ENCODE data around the gene LRRC59. TPM values are rescaled to one million over a fixed set of nuclear protein-coding genes. Genes with fewer than 3 reads are reported as not detected.

LRRC59 gene
- 158 and 162 TPM in 2 replicates for total RNA-seq

DNA sequence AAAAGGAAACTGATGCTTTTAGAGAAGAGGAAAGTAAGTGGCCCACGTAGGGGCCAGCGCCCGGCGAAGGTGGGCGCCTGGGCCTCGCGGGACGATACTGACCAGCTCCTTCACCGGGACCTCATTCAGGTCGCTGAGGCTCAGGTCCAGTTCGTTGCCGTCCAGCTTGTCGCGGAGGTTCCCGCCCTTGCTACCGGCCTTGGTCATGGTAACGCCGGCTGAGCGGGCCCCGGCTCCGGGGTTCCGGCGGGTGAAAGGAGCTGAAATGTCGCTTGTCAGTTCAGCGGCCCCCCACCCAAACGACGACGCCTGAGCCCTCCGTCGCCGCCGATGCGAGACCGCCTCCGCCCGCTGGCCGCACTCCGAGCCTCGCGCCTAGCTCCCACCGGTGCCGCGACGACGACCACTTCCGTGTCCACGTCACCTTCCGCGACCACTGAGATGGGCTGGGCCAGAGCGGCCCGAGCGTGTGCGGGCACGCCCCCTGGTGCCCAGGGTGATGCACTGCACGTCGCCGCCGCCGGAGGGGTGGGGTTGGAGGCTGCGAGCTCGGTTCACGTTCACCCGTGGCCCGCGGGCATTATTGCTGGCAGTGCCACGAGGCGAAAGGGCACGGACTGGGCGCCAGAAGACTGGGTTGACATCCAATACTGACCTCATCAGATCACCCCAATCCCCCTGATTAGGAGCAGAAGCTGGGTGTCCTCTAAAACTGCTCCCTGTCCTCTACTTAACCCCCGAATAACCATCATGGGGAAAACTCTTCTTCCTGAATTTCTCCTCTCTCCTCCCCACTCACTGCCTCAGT, at the start of gene LRRC59:
TSS of gene LRRC59 (minus strand) at position 413 of the 808 bp plus-strand sequence. CDS start at position 207, 206 bp downstream.

DNA sequence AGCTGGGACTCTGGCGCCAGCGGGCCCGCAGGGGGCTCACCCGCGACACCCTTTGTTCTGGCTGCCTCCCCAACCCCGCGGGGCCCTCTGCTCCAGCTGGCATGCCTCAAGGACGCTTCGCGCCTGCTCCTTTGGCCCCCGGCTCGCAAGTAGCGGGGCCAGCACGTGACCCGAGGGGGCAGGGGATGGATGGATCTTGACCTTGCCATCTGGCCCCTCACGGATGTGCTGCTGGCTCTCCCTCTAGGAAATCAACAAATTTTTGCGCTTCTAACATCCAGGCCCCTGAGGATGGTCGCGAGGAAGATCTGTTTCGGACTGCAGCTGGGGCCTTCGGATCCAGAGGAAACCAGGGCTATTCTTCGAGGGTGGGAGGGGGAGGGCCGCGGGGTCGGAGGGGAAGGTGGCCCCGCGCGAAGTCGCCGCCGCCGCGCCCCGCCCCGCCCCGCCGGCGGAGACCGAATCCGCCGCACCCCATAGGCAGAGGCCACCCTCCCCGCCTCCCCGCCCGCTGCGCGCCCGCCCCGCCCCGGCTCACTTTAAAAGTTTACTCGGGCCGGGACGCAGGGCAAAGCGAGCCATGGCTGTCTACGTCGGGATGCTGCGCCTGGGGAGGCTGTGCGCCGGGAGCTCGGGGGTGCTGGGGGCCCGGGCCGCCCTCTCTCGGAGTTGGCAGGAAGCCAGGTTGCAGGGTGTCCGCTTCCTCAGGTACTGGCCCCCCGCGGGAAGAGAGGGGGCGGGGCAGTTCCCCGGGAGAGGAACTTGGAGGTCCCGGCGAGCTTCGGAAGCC, 28.6 kb upstream of the LRRC59 start, which contains the start of gene ACSF2:
TSS of gene ACSF2 (plus strand) at position 537 of the 790 bp plus-strand sequence. CDS start at position 581, 44 bp downstream.

DNA sequence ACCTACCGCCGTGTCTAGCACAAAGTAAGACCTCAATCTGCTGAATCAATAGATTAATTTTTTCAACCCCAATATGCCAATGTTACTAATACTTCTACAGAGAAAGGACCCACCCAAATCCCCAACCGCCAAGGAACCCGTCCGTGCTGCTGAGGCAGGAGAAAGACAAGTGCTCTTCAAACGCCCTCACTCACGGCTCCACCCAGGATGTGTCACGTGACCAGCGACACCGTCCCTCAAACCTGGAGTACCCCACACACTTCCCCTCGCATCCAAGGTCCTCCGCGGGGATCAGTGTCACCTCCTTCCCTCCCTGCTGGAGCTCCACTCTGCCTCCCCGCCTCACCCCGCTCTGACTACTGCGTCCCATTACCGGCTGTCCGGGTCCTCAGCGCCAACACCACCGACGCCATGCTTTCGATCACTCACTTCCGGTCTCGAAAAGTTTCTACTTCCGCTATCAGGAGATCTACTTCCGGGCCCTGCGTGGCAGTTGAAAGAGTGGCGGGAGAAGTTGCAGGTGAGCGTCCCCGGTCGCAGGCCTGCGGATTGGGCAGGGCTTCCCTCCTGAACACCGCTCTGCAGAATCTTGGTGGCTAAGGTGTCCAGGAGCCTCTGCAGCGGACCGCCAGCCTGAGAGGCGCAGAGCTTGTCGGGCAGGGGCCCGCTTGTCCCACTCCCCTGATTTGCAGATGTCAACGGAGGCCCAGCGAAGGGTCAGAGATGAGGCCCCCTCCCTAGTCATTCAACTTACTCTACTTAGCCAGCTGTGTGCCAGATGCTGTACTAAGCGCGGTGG, 24.4 kb downstream of the LRRC59 start, which contains the start of the genes EME1 and MRPL27:
TSS of gene EME1 (plus strand) at position 472 of the 799 bp plus-strand sequence. CDS start 1,980 bp downstream, outside the sequence.
TSS of gene MRPL27 (minus strand) at position 427 of the 799 bp plus-strand sequence. CDS start at position 413, 14 bp downstream.

DNA sequence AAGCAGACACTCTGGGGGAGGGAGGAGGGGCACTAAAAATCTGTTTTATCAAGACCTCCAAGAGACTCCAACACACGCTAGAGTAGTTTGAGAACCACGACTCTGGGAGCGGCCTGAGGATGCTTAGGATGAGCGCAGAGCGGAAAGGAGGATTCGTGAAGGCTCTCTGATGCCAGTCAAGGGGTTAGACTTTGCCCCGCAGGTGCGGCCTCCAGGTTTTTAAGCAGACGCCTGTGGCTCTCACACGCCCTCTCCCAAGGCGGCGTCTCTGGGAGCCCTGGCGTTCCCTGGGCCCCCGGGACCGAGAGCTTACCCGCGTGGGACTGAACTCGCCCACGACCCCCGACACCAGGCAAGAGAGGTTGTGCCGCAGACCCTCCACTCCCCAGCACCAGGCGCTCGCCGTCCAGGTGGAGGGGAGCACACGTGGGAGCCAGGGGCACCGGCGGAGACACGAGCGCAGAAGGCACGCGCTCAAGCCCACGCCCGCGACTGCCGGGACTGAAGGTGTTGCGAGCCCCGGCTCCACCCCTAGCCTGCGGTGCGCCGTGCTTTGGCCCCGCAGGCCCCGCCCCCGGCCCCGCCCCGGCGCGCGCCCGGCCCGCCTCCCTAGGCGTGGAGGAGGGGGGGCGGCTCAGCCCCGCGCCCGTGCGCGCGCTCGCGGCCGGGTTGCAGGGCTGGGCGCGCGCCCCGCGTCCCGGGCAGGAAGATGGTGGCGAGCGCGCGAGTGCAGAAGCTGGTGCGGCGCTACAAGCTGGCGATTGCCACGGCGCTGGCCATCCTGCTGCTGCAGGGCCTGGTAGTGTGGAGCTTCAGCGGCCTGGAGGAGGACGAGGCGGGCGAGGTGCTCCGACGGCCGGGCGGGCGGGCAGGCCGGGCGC, 51.7 kb downstream of the LRRC59 start, which contains the start of gene XYLT2:
TSS of gene XYLT2 (plus strand) at position 695 of the 881 bp plus-strand sequence. CDS start at position 710, 15 bp downstream.

Other genes starting within 250 kb of the LRRC59 start
- 38.4 and 47.5 TPM in 2 replicates for gene PPP1R9B, start 246.8 kb downstream of the LRRC59 start, total RNA-seq
- gene SGCA, start 231.5 kb downstream of the LRRC59 start, total RNA-seq = 16.6 and 23.8 TPM in 2 replicates
- 2,981 and 4,827 TPM in 2 replicates for gene COL1A1, start 195.9 kb downstream of the LRRC59 start, total RNA-seq
- 0.07 TPM in 1 of 2 replicates, not detected in the other for gene TMEM92, start 123.1 kb downstream of the LRRC59 start, total RNA-seq
- 72.3 and 98.2 TPM in 2 replicates for gene XYLT2, start 51.4 kb downstream of the LRRC59 start, total RNA-seq
- 27.3 and 30.0 TPM in 2 replicates for gene MRPL27, start 24.3 kb downstream of the LRRC59 start, total RNA-seq
- gene EME1, start 24.3 kb downstream of the LRRC59 start, total RNA-seq = 2.0 and 4.0 TPM in 2 replicates
- gene ACSF2, start 28.7 kb upstream of the LRRC59 start, total RNA-seq = 17.5 and 36.8 TPM in 2 replicates
- gene CHAD, start 71.4 kb upstream of the LRRC59 start, total RNA-seq = not detected in 2 replicates
- 13.8 and 25.9 TPM in 2 replicates for gene RSAD1, start 81.3 kb upstream of the LRRC59 start, total RNA-seq
- 1.6 and 1.7 TPM in 2 replicates for gene MYCBPAP, start 110.9 kb upstream of the LRRC59 start, total RNA-seq
- gene EPN3, start 135.2 kb upstream of the LRRC59 start, total RNA-seq = 0.07 TPM in 1 of 2 replicates, not detected in the other
- gene SPATA20, start 149.7 kb upstream of the LRRC59 start, total RNA-seq = 57.2 and 57.9 TPM in 2 replicates
- 0.59 and 0.65 TPM in 2 replicates for gene CACNA1G, start 163.2 kb upstream of the LRRC59 start, total RNA-seq
- 18.2 and 29.7 TPM in 2 replicates for gene ABCC3, start 237.4 kb upstream of the LRRC59 start, total RNA-seq